DND-41 (cell line): ENCODE results near the gene DNAJA2.
"Not testable (repeated sequence)": the region's sequence is repeated elsewhere in the genome, so short reads cannot be mapped to it uniquely, and the experiment has no call there.

Experiments used
- ATAC-seq: fragments of 200-7000 bp; cut with Tn5 transposase; 3 replicates; pipeline ENCODE4 v1.9.1; 2021; ENCODE audit warnings: low read depth; ENCODE audit not compliant: insufficient read depth
- DNase-seq: peaks from one replicate; pipeline ENCODE4 v3.0.0-alpha.2; 2020
- H2AFZ ChIP-seq: 2 replicates; pipeline ENCODE4 v1.6.0; 2012; ENCODE audit warnings: low read depth, low read length
- H3K27ac ChIP-seq: 2 replicates; pipeline ENCODE4 v1.5.1; 2012; ENCODE audit warnings: low read length, inconsistent platforms
- H3K27me3 ChIP-seq: fragments of 200-600 bp; sonication (generic); 2 replicates; pipeline ENCODE4 v1.6.0; 2012; ENCODE audit warnings: low read length, mild to moderate bottlenecking, inconsistent platforms; ENCODE audit not compliant: insufficient read depth, poor library complexity
- H3K36me3 ChIP-seq: 2 replicates; pipeline ENCODE4 v1.5.1; 2012; ENCODE audit warnings: low read length, inconsistent platforms; ENCODE audit not compliant: insufficient read depth
- H3K4me1 ChIP-seq: 2 replicates; pipeline ENCODE4 v1.5.1; 2012; ENCODE audit warnings: mild to moderate bottlenecking, low read length; ENCODE audit not compliant: insufficient read depth
- H3K4me2 ChIP-seq: 2 replicates; pipeline ENCODE4 v1.6.0; 2012; ENCODE audit warnings: mild to moderate bottlenecking, moderate library complexity, low read length, inconsistent platforms; ENCODE audit not compliant: insufficient read depth
- H3K4me3 ChIP-seq, 2 experiments: fragments of 200-600 bp in 1 of 2; shearing (Covaris generic) in 1 of 2; 2 replicates each; pipeline ENCODE4 v1.5.1; 2012 to 2016; ENCODE audit warnings: inconsistent platforms in 2 of 2, low read length in 2 of 2, mild to moderate bottlenecking in 2 of 2, low read depth in 1 of 2, moderate library complexity in 1 of 2
- H3K79me2 ChIP-seq: 2 replicates; pipeline ENCODE4 v1.6.0; 2012; ENCODE audit warnings: low read length, inconsistent platforms; ENCODE audit not compliant: insufficient read depth
- H3K9ac ChIP-seq: 2 replicates; pipeline ENCODE4 v1.6.0; 2012; ENCODE audit warnings: low read depth, mild to moderate bottlenecking, inconsistent platforms, low read length, moderate library complexity
- H3K9me3 ChIP-seq: 2 replicates; pipeline ENCODE4 v1.5.1; 2012; ENCODE audit warnings: low read length, moderate library complexity, mild to moderate bottlenecking, inconsistent platforms; ENCODE audit not compliant: insufficient read depth, severe bottlenecking
- H4K20me1 ChIP-seq: 2 replicates; pipeline ENCODE4 v1.6.0; 2012; ENCODE audit warnings: low read length; ENCODE audit not compliant: insufficient read depth
- EZH2 ChIP-seq: IDR thresholded peaks from 3 replicates; pipeline ENCODE4 v1.6.1; 2012; ENCODE audit warnings: borderline replicate concordance, low read depth, mild to moderate bottlenecking, moderate library complexity, low read length, inconsistent platforms; ENCODE audit not compliant: severe bottlenecking
- TF ChIP-seq, protein P1 (sequence below): IDR thresholded peaks from 2 replicates; pipeline ENCODE4 v1.5.1; 2012; ENCODE audit warnings: borderline replicate concordance, low read length, moderate library complexity, mild to moderate bottlenecking; ENCODE audit not compliant: poor library complexity, severe bottlenecking; ENCODE audit errors: extremely low read depth

The DNAJA2 gene

DNA sequence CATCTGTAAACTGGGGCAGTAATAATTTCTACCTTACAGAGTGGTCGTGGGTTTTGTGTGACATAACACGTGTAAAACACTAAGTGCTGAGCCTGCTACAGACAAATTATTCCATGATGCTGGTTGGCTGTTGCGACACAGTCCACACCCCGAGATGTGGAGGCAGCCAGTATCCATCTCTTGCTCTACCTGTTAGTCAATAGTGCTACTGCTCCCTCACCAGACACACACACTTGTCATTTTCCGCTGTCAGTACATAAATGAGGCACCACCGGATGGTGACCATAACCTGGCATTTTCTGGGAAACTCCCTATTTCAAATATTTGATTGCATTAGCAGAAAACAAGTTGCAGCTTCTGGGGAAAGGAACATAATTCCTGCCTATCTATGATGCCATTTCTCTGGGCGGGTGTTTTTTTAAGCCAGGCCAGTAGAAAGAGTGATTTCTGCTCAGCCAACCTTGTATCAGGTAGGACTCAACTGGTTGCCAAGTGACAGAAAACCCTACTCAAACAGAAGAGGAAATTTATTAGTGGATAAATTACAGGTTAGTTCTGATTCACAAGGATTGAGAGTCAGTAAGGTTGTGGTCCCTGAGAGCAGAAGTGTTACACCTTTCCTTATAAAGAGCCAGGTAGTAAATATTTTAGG, 24.1 kb downstream of the DNAJA2 start:
- Histone ChIP-seq H2AFZ (no peak overlapping the region), H3K4me3 (no peak overlapping the region), H3K4me1 (no peaks in the 10 kb centered on the region), H3K27ac (no peak overlapping the region), H3K9ac (no peak overlapping the region), H4K20me1 (no peaks in the 10 kb centered on the region), H3K27me3 (no peaks in the 10 kb centered on the region), H3K36me3 (peaks cover under 1% of the 10 kb centered on the region; the same call in 1 of the 2 replicates), H3K9me3 (no peaks in the 10 kb centered on the region), H3K4me2 (no peak overlapping the region), H3K79me2 (no peaks in the 10 kb centered on the region)
- no peak for TF ChIP-seq EZH2
- TF ChIP-seq, protein P1, sequence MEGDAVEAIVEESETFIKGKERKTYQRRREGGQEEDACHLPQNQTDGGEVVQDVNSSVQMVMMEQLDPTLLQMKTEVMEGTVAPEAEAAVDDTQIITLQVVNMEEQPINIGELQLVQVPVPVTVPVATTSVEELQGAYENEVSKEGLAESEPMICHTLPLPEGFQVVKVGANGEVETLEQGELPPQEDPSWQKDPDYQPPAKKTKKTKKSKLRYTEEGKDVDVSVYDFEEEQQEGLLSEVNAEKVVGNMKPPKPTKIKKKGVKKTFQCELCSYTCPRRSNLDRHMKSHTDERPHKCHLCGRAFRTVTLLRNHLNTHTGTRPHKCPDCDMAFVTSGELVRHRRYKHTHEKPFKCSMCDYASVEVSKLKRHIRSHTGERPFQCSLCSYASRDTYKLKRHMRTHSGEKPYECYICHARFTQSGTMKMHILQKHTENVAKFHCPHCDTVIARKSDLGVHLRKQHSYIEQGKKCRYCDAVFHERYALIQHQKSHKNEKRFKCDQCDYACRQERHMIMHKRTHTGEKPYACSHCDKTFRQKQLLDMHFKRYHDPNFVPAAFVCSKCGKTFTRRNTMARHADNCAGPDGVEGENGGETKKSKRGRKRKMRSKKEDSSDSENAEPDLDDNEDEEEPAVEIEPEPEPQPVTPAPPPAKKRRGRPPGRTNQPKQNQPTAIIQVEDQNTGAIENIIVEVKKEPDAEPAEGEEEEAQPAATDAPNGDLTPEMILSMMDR = no peak
- ATAC-seq (no peak), DNase-seq (no peak)

DNA sequence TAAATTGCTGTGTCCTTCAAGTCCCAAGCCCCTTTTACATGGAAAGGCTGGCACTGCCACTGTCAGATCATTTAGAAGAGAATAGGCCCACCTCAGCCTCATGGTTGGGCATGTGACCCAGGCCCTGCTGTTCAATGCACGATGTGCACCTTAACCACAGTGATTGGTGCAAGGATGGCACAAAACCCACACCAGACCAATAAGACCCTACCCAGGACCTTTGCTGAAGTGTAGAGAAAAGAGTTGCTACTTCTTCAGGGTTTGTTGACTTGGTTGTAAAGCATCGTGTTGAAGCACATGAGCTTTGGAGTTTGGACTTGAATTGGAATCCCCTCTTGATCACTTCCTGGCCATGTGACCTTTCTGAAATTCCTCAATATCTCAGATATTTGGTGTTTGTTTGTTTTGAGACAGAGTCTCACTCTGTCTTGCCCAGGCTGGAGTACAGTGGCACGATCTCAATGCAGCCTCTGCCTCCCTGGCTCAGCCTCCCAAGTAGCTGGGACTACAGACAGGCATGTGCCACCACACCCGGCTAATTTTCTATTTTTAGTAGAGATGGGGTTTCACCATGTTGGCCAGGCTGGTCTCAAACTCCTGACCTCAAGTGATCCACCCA, 24.8 kb downstream of the DNAJA2 start:
- Histone ChIP-seq H3K9me3 (no peaks in the 10 kb centered on the region), H3K4me2 (no peak overlapping the region), H3K4me1 (no peaks in the 10 kb centered on the region), H3K9ac (no peak overlapping the region), H2AFZ (no peak overlapping the region), H4K20me1 (no peaks in the 10 kb centered on the region), H3K27me3 (no peaks in the 10 kb centered on the region), H3K4me3 (no peak overlapping the region), H3K36me3 (no peaks in the 10 kb centered on the region), H3K27ac (no peak overlapping the region), H3K79me2 (no peaks in the 10 kb centered on the region)
- DNase-seq (no peak), ATAC-seq (no peak)
- TF ChIP-seq EZH2 = no peak
- TF ChIP-seq, protein P1 = no peak

DNA sequence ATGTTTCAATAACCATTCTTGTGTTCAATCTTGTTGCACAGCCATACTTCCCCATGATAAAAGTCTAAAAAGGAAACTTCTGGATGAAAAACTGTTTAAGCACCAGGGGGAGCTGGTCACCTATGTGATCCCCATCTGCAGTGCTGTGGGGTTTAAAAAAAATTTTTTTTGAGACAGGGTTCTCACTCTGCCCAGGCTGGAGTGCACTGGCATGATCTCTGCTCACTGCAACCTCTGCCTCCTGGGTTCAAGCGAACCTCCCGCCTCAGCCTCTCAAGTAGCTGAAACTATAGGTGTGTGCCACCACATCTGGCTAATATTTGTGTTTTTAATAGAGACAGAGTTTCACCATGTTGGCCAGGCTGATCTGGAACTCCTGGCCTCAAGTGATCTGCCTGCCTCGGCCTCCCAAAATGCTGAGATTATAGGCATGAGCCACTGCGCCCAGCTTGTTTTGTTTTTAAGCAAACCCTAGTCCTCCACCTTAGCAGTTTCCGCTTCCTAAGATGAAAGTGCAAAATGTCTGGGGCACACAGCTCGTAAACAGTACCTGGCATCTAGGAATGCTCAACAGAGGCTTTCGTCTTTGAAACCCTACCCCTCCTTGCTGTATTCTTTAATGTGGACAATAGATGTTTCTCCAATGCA, 25.4 kb downstream of the DNAJA2 start:
- H3K9ac ChIP-seq = no peak overlapping the region
- peak; percentile 85 for ATAC-seq

DNA sequence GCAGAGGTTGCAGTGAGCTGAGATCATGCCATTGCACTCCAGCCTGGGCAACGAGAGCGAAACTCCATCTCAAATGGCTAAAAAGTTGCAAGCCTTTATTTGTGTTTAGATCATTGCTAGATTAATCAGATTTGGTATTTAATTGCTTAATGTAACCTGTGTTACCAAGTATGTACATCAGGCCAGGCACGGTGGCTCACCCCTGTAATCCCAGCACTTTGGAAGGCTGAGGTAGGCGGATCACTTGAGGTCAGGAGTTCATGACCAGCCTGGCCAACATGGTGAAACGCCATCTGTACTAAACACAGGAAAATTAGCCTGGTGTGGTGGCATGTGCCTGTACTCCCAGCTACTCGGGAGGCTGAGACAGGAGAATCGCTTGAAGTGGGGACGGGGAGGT, 28.8 kb downstream of the DNAJA2 start:
- H3K27ac ChIP-seq, H3K27me3 ChIP-seq, H3K9me3 ChIP-seq, H3K36me3 ChIP-seq, H4K20me1 ChIP-seq, DNase-seq, ATAC-seq, H3K9ac ChIP-seq, H3K4me2 ChIP-seq, H3K79me2 ChIP-seq, H2AFZ ChIP-seq, H3K4me3 ChIP-seq, H3K4me1 ChIP-seq: not testable (repeated sequence)

More for the DNA sequence above, 25.4 kb downstream of the DNAJA2 start:
- Histone ChIP-seq H3K79me2 (no peaks in the 10 kb centered on the region), H3K4me2 (no peak overlapping the region), H3K27me3 (no peaks in the 10 kb centered on the region), H3K4me1 (peaks cover 3% of the 10 kb centered on the region; the same call in 1 of the 2 replicates), H4K20me1 (no peaks in the 10 kb centered on the region), H3K9me3 (no peaks in the 10 kb centered on the region), H3K4me3 (no peak overlapping the region), H2AFZ (no peak overlapping the region), H3K36me3 (no peaks in the 10 kb centered on the region), H3K27ac (no peak overlapping the region)
- TF ChIP-seq EZH2 = no peak
- TF ChIP-seq, protein P1 = peak; percentile 58
- peak; percentile 38 for DNase-seq
